ENCODE data around the gene LEMD1.

GRCh38 chr1:205454903-205455335 lies 33.1 kb upstream of the LEMD1 start:
- TF ChIP-seq EZH2 (IDR thresholded peaks at IDR 0.05; ENCODE audit: borderline replicate concordance, low read length): no peak
- TF ChIP-seq, protein P1, sequence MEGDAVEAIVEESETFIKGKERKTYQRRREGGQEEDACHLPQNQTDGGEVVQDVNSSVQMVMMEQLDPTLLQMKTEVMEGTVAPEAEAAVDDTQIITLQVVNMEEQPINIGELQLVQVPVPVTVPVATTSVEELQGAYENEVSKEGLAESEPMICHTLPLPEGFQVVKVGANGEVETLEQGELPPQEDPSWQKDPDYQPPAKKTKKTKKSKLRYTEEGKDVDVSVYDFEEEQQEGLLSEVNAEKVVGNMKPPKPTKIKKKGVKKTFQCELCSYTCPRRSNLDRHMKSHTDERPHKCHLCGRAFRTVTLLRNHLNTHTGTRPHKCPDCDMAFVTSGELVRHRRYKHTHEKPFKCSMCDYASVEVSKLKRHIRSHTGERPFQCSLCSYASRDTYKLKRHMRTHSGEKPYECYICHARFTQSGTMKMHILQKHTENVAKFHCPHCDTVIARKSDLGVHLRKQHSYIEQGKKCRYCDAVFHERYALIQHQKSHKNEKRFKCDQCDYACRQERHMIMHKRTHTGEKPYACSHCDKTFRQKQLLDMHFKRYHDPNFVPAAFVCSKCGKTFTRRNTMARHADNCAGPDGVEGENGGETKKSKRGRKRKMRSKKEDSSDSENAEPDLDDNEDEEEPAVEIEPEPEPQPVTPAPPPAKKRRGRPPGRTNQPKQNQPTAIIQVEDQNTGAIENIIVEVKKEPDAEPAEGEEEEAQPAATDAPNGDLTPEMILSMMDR (IDR thresholded peaks at IDR 0.05; ENCODE audit: low read length): no peak
